ENCODE data around the gene GFI1.
"Not testable (repeated sequence)": the region's sequence is repeated elsewhere in the genome, so short reads cannot be mapped to it uniquely, and the experiment has no call there.

GFI1 gene

DNA sequence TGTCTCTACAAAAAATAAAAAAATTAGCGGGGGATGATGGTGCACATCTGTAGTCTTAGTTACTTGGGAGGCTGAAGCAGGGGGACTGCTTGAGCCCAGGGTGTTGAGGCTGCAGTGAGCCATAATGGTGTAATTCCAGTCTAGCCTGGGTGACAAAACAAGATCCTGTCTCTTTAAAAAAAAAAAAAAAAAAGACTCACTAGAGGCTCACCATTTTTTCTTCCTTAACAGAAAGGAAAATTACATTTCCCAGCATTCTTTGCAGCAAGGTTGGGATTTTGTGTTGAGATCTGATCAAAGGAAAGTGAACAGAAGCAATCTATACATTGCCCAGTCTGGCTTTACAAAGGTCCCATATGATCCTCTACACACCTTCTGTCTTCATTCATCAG is 21.5 kb downstream of the GFI1 start:
- no peak for DNase-seq (ENCODE audit: low read depth)

DNA sequence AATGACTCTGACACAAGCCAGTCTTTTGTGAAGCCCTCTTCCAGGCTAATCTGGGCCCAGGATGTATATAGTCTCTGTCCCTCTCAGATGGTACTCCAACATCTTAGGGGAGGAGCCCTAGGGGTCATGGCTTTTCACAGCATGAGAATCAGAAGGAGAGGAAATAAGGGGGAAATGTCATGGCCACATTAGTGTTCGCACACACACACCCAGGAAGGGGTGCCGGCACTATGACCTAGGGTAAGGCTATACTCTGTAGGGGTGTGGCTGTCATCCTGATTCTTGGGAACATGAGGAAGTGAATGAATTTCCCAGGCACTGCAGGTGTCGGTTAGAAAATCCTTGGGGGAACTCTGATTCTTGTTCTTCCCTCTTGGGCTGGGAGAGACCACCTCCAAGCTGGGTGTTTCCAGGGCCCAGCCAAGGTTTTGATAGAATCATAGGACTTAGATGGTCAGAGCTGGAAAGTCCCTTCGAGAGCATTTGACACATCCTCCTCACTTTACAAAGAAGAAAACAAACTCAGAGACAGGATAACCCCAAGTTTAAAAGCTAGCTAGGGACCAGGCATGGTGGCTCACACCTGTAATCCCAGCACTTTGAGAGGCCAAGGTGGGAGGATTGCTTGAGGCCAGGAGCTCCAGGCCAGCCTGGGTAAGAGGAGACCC is 22.0 kb downstream of the GFI1 start:
- DNase-seq (ENCODE audit: low read depth) = no peak

DNA sequence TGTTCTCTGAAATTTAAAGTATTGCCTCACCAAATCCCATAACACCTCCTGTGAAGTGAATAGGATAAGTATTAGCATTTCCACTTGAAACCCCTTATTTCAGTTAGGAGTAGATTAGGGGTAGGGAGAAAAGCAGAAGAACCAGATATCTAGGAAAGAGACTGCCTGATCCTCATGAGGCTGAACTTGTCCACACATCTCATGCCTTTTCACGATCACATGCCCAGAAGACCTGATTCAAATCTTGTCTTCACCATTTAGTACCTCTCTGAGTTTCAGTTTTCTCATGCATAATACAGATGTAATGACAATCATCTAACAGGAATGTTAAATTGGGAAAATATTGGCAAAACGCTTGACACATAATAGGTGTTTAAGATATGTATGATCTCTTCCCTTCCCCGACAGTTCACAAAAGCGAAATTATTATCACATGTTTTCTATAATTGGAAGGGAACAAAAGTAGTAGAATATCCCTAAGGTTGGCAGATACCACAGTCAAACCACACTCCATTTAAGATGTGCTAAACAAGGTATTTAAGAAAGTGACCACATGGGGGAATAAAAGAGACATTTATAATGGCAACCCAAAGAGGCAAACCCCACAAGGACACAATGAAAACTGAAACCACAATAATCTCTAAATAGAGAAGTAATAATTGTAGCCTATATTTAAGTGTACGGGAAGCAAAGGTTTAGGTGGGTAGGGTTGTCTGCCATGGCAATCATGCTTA is 25.2 kb downstream of the GFI1 start:
- no peak for DNase-seq (ENCODE audit: low read depth)

DNA sequence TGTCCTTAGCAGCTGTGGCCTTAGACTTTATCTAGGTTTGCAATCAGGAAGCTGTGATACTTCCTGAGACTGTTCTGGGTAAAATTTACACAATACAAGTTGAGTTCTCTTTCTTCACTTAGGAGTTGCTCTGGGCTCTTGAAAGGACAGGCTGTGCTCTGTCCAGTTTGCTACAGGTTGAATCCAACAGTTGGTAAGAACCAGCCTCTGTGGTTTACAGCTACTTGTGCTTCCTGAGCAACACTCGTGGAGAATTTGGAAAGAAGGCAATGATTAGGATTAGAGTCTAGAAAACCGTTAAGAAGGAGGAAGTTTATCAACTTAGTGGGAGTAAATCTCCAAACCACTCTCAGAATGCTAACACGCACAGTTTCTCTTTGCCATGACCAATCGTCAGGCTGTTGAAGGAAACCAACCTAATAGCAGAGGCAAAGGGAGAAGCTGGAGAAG is 26.8 kb downstream of the GFI1 start:
- DNase-seq (ENCODE audit: low read depth) = no peak

DNA sequence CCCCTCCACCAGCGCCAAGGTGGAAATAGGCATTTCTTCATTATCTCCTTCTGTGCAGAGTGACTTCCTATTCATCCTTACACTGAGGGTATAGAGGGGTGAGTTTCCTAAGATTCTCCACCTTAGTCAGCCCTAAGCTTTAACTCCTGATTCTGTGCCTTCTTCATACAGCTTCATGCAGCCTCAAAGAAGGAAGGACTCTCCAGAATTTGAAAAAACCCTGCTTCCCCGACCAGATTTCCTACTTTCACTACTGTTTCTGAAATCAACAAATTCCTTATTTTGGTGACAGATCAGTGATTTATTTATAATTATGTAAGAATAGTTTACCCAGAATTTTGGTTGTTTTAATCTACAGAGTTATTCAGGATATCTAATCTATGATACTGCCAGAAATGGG is 28.6 kb downstream of the GFI1 start:
- DNase-seq (ENCODE audit: low read depth) = no peak

DNA sequence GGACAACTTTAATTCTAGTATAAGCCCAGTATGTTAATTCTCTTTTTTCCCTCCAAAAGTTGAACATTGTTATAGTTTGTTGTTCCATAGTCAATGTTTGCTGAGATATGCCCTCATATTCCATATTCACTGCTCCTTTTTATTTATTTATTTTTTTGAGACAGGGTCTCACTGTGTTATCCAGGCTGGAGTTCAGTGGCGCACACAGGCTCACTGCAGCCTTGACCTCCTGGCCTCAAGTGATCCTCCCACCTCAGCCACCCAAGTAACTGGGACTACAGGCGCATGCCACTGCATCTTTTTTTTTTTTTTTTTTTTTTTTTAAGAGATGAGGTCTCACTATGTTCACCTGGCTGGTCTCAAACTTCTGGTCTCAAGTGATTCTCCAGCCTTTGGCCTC is 38.7 kb downstream of the GFI1 start:
- DNase-seq (ENCODE audit: low read depth) = no peak

DNA sequence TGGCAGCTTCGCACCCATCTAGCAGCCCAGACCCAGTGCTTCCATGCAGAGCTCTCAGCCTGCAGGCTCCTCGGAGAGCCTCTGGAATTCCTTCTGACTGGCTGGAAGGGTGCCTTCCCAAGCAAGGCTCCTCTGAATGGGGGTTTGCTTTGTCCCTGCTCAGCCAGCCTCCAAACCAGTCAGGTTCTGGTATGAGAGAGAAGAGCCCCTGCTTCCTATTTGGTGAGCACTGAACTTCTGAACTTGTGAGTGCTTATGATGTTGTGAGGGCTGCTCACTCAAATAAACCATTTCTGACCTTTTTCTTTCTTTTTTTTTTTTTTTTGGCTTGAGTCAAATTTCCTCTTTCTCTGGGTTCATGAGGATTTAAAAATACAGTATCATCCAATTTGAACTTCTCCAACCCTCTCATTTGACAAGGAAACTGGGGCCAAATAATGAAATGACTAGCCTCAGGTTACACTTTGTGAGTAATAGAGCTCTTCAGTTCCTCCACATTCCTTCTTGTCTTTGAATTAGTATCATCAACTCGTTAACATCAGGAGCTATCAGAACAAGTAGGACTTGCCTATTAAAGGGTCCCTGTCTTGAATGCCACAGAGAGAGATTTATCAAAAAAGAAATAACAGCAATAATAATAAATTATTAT is 39.6 kb downstream of the GFI1 start:
- no peak for DNase-seq (ENCODE audit: low read depth)

DNA sequence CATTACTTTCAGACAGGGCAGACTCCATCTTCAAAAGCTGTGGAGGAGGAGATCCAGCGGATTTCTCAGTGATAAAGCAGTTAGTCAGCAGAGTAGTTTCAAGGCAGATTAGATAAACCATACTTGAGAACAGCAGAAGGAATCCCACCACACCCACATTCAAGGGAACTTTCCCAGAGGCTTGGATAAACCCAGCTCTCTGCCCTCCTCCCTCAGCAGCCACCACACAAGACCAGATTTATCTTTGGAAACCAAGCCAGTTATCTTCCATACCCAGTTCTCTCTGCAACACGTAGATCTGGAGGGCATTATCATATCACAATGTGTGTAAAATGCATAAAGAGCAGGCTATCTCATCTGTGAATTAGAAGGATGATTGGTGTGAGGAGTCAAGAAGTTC is 40.2 kb downstream of the GFI1 start:
- no peak for DNase-seq (ENCODE audit: low read depth)

DNA sequence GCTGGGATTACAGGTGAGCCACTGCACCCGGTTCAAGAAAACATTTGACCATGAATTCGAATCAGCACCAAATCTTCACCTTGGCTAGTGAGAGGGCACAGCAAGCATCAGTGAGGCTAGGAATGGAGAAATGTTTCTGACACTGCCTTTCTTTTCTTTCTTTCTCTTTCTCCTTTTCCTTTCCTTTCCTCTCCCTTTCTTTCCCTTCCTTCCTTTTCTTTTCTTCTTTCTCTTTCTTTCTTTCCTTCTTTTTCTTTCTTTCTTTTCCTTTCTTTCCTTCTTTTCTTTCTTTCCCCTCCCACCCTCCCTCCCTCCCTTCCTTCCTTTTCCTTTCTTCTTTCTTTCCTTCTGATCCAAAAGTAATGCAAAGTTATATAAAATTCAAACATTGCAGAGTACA is 40.9 kb downstream of the GFI1 start:
- no peak for DNase-seq (ENCODE audit: low read depth)

DNA sequence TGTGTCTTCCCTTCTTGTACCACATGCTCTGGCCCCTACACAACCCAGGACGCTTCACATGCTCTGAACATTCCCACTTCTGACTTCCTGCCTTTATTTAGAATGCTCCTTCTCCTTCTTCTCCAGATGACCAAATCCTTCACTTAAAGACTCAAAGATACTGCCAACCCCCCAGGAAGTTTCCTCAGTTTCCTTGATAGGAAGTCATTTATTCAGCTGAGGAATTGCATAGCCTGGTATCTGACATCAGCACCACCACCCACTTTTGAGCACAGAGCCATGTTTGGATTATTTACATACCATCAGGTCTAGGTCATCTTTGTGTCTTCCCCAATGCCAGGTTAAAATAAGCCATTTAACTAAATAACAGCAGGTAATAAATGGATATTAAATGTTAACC is 42.4 kb downstream of the GFI1 start:
- no peak for DNase-seq (ENCODE audit: low read depth)

DNA sequence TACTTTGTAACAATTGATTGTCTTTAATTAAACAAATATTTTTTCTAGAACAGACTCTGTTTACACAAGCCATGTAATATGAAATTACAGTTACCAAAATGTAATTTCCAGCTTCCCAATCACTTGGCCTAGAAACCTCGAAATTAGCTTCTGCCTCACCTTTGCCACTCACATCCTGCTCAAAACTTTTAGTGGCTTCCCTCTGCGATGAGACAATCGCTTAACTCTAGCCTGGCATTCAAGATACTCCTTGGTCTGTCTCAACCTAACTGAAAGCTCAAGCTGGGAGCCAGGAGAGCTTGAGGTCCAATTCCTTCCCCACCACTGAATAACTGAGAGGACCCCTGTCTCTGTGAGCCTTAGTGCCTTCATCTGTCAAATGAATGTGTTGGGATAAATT is 42.8 kb downstream of the GFI1 start:
- DNase-seq (ENCODE audit: low read depth) = no peak

DNA sequence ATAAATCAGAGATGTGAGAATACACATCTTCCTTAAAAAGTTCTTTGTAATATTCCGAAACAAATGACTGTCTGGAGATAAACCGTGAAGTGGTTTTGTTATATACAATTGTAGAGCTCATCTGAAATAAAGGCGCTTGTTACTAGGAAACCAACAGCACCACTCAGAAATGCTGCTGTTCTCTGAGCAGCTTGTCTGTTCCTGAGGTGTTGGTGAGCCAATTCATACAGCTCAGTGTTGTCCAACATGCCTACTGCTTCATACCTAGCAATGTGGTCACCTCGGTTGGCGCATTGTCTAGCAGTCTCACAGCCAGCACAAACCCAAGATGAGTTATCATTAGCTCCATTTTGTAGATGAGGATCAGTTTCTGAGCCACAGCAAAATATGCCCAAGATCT is 44.4 kb downstream of the GFI1 start:
- no peak for DNase-seq (ENCODE audit: low read depth)

DNA sequence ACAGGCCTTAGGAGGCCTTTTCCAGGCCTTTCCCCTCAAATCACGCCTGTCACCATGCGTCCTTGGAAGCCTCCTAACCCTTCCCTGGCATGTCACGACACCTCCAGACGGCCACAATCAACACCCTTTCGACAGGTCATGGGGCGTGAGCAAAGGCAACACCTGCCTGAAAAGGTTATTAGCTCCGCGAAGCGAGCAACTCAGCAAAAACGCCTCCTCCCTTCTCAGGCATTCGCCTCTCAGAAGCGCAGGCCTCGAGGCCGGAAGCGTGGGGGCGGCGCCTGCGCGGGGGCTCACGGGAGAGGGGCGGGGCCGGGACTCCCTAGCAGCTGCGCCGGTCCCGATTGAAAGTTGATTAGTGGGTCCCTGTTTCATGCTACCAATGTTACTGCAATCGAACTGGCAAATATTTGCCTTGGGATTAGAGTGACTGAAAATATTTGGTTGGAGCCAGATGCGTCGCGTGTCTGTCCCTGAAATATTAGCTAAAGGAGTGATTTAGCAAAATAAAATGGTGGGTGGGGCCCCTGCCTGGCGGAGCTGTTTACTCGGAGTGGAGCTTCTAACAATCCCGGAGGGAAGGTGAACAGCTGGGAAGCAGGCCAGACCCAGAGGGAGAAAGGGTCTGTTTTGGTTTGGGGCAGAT is 44.9 kb downstream of the GFI1 start:
- DNase-seq (ENCODE audit: low read depth) = no peak

DNA sequence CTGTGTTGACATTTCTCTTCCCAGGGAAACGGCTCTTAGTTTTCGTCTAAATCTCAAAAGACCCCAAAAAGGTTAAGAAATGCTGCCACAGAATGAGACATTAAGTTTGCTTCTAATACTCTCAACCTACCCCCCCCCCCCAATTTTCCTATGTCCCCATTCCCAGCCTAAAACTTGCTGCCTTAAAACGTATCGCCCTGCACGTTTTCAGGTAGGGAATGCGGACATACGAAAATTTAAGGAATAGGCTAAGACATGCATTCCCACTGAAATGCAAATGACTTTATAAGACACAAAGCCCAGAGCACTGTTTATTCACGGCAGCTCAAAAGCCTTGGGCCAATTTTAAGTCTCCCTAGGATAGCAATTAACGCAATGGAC is 45.4 kb downstream of the GFI1 start:
- DNase-seq (ENCODE audit: low read depth) = no peak

DNA sequence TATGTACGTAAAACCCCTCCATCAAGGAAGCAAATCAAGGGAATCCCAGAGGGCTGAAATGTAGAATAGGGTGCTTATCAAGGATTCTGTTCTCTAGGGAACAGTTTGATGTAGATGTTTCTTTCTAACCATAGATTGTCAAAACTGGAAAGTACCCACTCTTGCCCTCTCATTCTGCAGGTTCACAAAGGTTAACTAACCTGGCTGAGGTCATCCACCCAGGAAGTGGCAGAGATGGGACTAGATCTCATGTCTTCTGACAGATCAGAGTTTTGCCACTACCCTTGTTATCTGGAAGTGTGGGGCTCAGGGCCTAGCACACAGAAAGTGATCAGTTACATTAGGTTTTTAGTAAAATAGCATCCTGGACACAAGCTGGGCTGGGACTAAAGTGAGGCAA is 47.4 kb downstream of the GFI1 start:
- DNase-seq (ENCODE audit: low read depth) = no peak

DNA sequence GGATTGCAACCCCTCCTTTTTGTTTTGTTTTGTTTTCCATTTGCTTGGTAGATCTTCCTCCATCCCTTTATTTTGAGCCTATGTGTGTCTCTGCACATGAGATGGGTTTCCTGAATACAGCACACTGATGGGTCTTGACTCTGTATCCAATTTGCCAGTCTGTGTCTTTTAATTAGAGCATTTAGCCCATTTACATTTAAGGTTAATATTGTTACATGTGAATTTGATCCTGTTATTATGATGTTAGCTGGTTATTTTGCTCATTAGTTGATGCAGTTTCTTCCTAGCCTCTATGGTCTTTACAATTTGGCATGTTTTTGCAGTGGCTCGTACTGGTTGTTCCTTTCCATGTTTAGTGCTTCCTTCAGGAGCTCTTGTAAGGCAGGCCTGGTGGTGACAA is 52.2 kb downstream of the GFI1 start:
- DNase-seq (ENCODE audit: low read depth) = not testable (repeated sequence)

DNA sequence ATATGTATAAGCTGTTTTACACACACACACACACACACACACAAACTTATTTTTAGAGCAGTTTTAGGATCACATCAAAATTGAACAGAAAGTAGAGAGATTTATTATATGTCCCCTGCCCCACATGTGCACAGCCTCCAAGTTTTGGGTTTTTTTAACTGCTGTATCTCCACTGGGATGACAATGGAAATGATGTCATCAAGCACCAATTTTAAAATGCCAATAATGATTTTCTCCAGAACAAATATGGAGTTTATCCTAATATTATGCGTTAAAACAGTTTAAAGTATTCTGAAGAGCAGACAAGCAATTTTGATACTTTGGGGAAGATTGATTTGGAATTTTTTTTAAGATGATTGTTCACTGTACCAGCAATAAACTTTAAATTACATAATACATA is 56.7 kb downstream of the GFI1 start:
- DNase-seq (ENCODE audit: low read depth) = no peak

DNA sequence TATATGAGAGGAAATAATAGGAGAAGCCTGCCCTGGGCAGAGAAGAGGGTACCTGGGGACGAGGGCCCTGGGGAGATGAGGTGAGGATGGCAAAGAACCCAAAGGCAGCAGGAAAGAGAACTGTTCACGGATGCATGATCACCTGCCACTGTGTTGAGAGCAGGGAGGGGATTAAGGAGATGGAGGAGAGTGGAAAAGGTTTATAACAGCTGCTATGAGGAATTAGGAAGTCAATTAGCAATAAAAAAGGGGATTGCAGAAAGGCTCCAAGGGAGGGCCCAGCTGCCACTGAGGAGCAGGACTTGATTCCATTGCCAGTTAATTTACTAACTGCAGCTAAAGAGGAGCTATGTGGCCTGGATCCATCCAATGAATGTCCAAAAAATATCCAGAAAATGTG is 61.1 kb downstream of the GFI1 start:
- no peak for DNase-seq (ENCODE audit: low read depth)

Measured in activated T-helper 9 cell treated with anti-CD3 and anti-CD28 coated beads, Interleukin-2, amount 50 U/mL, for 16 hours (primary cell).